DOHH2 (cell line): Measurements from ENCODE around the gene AUH.

ENCODE experiments used
- H3F3A ChIP-seq: fragments of 200-600 bp; sonication (generic), shearing (Covaris generic); 2 replicates; pipeline ENCODE4 v1.6.0; 2016; ENCODE audit warnings: antibody characterized with exemption, mild to moderate bottlenecking; ENCODE audit not compliant: control insufficient read depth, insufficient read depth
- H3K27ac ChIP-seq: fragments of 200-600 bp; sonication (generic); 2 replicates; pipeline ENCODE4 v1.5.1; 2014; ENCODE audit warnings: low read depth, mild to moderate bottlenecking, low read length, moderate library complexity
- H3K27me3 ChIP-seq: fragments of 200-600 bp; sonication (generic); 2 replicates; pipeline ENCODE4 v1.6.1; 2014; ENCODE audit warnings: mild to moderate bottlenecking, low read length, mixed read lengths; ENCODE audit not compliant: control insufficient read depth
- H3K36me3 ChIP-seq: fragments of 200-600 bp; sonication (generic); 2 replicates; pipeline ENCODE4 v1.6.1; 2014; ENCODE audit warnings: mild to moderate bottlenecking, low read length, moderate library complexity, mixed read lengths; ENCODE audit not compliant: control insufficient read depth
- H3K4me1 ChIP-seq: fragments of 200-600 bp; sonication (generic); 2 replicates; pipeline ENCODE4 v1.6.1; 2014; ENCODE audit warnings: mild to moderate bottlenecking, low read length, mixed read lengths; ENCODE audit not compliant: control insufficient read depth
- H3K4me2 ChIP-seq: fragments of 200-600 bp; sonication (generic); 2 replicates; pipeline ENCODE4 v1.6.0; 2014; ENCODE audit warnings: mild to moderate bottlenecking, low read length, moderate library complexity
- H3K4me3 ChIP-seq: fragments of 200-600 bp; sonication (generic); 2 replicates; pipeline ENCODE4 v1.5.1; 2014; ENCODE audit warnings: mild to moderate bottlenecking, low read length, mixed read lengths
- H3K79me2 ChIP-seq: fragments of 200-600 bp; sonication (generic); 2 replicates; pipeline ENCODE4 v1.6.1; 2014; ENCODE audit warnings: mild to moderate bottlenecking, low read length, mixed read lengths; ENCODE audit not compliant: control insufficient read depth
- H3K9me2 ChIP-seq: fragments of 200-600 bp; sonication (generic); replicated peaks from 2 replicates; pipeline ENCODE4 v1.6.1; 2014; ENCODE audit warnings: mild to moderate bottlenecking, low read length, mixed read lengths; ENCODE audit not compliant: control insufficient read depth
- H3K9me3 ChIP-seq: fragments of 200-600 bp; sonication (generic); 2 replicates; pipeline ENCODE4 v1.6.1; 2014; ENCODE audit warnings: antibody characterized with exemption, low read length, mixed read lengths; ENCODE audit not compliant: control insufficient read depth, insufficient read depth
- H4K20me1 ChIP-seq: fragments of 200-600 bp; sonication (generic); 2 replicates; pipeline ENCODE4 v1.6.0; 2014; ENCODE audit warnings: low read depth, mild to moderate bottlenecking, antibody characterized with exemption, low read length, moderate library complexity; ENCODE audit not compliant: control insufficient read depth, insufficient read depth
- CTCF ChIP-seq: fragments of 200-600 bp; sonication (generic); IDR thresholded peaks from one replicate; pipeline ENCODE4 v1.5.1; 2014; ENCODE audit warnings: antibody characterized with exemption, mild to moderate bottlenecking, low read depth, low read length; ENCODE audit not compliant: poor library complexity, severe bottlenecking
- EZH2phosphoT487 ChIP-seq: fragments of 200-600 bp; sonication (generic); IDR thresholded peaks from 2 replicates; pipeline ENCODE4 v1.6.1; 2017; ENCODE audit warnings: borderline replicate concordance, mild to moderate bottlenecking, antibody characterized with exemption, low read length, moderate library complexity, mixed read lengths

The AUH gene

GRCh38 chr9:91207729-91208418 is 153.8 kb downstream of the AUH start:
- peak overlapping the region; percentile 32 for H3K4me2 ChIP-seq
- no peak for TF ChIP-seq CTCF
- no peak for TF ChIP-seq EZH2phosphoT487
- peaks cover 6% of the 10 kb centered on the region; the same call in 1 of the 2 replicates for H3K9me3 ChIP-seq
- H3K4me3 ChIP-seq: 0 out of 2 replicates have a peak overlapping the region, but pooled peaks have one; percentile 0
- H3K27ac ChIP-seq: no peak overlapping the region
- no peaks in the 10 kb centered on the region for H3K27me3 ChIP-seq
- H3K36me3 ChIP-seq: no peaks in the 10 kb centered on the region
- H3K9me2 ChIP-seq: no peaks in the 10 kb centered on the region
- no peaks in the 10 kb centered on the region for H4K20me1 ChIP-seq
- no peaks in the 10 kb centered on the region for H3K79me2 ChIP-seq
- H3K4me1 ChIP-seq: peaks cover 12% of the 10 kb centered on the region
- no peaks in the 10 kb centered on the region for H3F3A ChIP-seq

DNA sequence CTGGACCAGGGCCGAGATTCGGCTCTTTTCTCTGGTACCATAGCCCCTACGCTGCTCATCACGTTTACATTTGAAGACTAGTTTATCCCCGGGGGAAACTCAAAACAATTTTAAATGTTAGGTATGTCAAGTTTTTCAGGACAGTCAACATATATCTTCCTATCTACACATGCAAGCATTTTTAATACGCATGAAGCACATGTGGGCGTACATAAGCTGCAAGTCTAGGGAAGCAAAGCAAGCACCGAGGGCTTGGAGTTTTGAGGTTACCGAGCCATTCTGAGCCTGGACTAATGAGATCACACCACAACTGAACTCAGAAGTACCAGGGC is 154.4 kb downstream of the AUH start:
- no peak overlapping the region for H3K4me3 ChIP-seq
- H3K9me3 ChIP-seq: peaks cover 8% of the 10 kb centered on the region; the same call in 1 of the 2 replicates
- no peaks in the 10 kb centered on the region for H3K36me3 ChIP-seq
- no peak overlapping the region for H3K27ac ChIP-seq
- no peaks in the 10 kb centered on the region for H4K20me1 ChIP-seq
- H3K79me2 ChIP-seq: no peaks in the 10 kb centered on the region
- no peaks in the 10 kb centered on the region for H3F3A ChIP-seq
- H3K27me3 ChIP-seq: no peaks in the 10 kb centered on the region
- H3K4me2 ChIP-seq: no peak overlapping the region
- peaks cover 12% of the 10 kb centered on the region for H3K4me1 ChIP-seq
- TF ChIP-seq EZH2phosphoT487: no peak
- TF ChIP-seq CTCF: no peak
- H3K9me2 ChIP-seq: no peaks in the 10 kb centered on the region

GRCh38 chr9:91206806-91207205 is 154.9 kb downstream of the AUH start:
- peaks cover 12% of the 10 kb centered on the region for H3K4me1 ChIP-seq
- peaks cover 8% of the 10 kb centered on the region; the same call in 1 of the 2 replicates for H3K9me3 ChIP-seq
- H3K27ac ChIP-seq: no peak overlapping the region
- no peaks in the 10 kb centered on the region for H3K79me2 ChIP-seq
- H3F3A ChIP-seq: no peaks in the 10 kb centered on the region
- H4K20me1 ChIP-seq: no peaks in the 10 kb centered on the region
- no peak for TF ChIP-seq CTCF
- TF ChIP-seq EZH2phosphoT487: no peak
- H3K36me3 ChIP-seq: no peaks in the 10 kb centered on the region
- H3K4me3 ChIP-seq: no peak overlapping the region
- H3K27me3 ChIP-seq: no peaks in the 10 kb centered on the region
- no peak overlapping the region for H3K4me2 ChIP-seq
- H3K9me2 ChIP-seq: no peaks in the 10 kb centered on the region
